ENCODE data around the gene HTD2.
"Not testable (repeated sequence)": the region's sequence is repeated elsewhere in the genome, so short reads cannot be mapped to it uniquely, and the experiment has no call there.

HTD2 gene

GRCh38 chr3:58329922-58330413, 23.6 kb downstream of the HTD2 start:
- H3K27ac ChIP-seq = no peak overlapping the region
- no peak for DNase-seq (ENCODE audit: low read depth, low spot score)

- no peak for DNase-seq (ENCODE audit: low read depth, low spot score)
- no peak overlapping the region for H3K27ac ChIP-seq
Observed at GRCh38 chr3:58331593-58332152, 25.4 kb downstream of the HTD2 start.

- H3K27ac ChIP-seq = peak within 1 kb of the TSS; percentile 97
- no peak for DNase-seq (ENCODE audit: low read depth, low spot score)
Observed at GRCh38 chr3:58332575-58333188, 26.4 kb downstream of the HTD2 start, which contains the start of gene PXK. PXK (plus strand) TSS chr3:58332892; CDS start chr3:58332989, 97 bp downstream.

- peak overlapping the region; percentile 97 for H3K27ac ChIP-seq
- DNase-seq (ENCODE audit: low read depth, low spot score) = no peak
Observed at GRCh38 chr3:58333206-58334012, 27.1 kb downstream of the HTD2 start.

GRCh38 chr3:58334013-58334321, 27.6 kb downstream of the HTD2 start:
- H3K27ac ChIP-seq = peak overlapping the region; percentile 97
- no peak for DNase-seq (ENCODE audit: low read depth, low spot score)

GRCh38 chr3:58334506-58334884, 28.2 kb downstream of the HTD2 start:
- H3K27ac ChIP-seq = peak overlapping the region; percentile 97
- no peak for DNase-seq (ENCODE audit: low read depth, low spot score)

GRCh38 chr3:58335652-58335947, 29.3 kb downstream of the HTD2 start:
- H3K27ac ChIP-seq = peak overlapping the region; percentile 97
- DNase-seq (ENCODE audit: low read depth, low spot score) = no peak

GRCh38 chr3:58336135-58336882, 30.0 kb downstream of the HTD2 start:
- peak overlapping the region; percentile 97 for H3K27ac ChIP-seq
- no peak for DNase-seq (ENCODE audit: low read depth, low spot score)

GRCh38 chr3:58337190-58337589, 30.9 kb downstream of the HTD2 start:
- no peak for DNase-seq (ENCODE audit: low read depth, low spot score)
- H3K27ac ChIP-seq = no peak overlapping the region

GRCh38 chr3:58339146-58339545, 32.8 kb downstream of the HTD2 start:
- DNase-seq (ENCODE audit: low read depth, low spot score) = not testable (repeated sequence)

GRCh38 chr3:58340594-58341244, 34.4 kb downstream of the HTD2 start:
- no peak for DNase-seq (ENCODE audit: low read depth, low spot score)
- H3K27ac ChIP-seq = no peak overlapping the region

More at GRCh38 chr3:58339146-58339545, 32.8 kb downstream of the HTD2 start:
- H3K27ac ChIP-seq = not testable (repeated sequence)

- H3K27ac ChIP-seq = no peak overlapping the region
- no peak for DNase-seq (ENCODE audit: low read depth, low spot score)
Observed at GRCh38 chr3:58341376-58341775, 35.1 kb downstream of the HTD2 start.

- H3K27ac ChIP-seq = no peak overlapping the region
- no peak for DNase-seq (ENCODE audit: low read depth, low spot score)
Observed at GRCh38 chr3:58342676-58343075, 36.4 kb downstream of the HTD2 start.

GRCh38 chr3:58345457-58345856, 39.1 kb downstream of the HTD2 start:
- no peak for DNase-seq (ENCODE audit: low read depth, low spot score)
- H3K27ac ChIP-seq = no peak overlapping the region

GRCh38 chr3:58346368-58346767, 40.0 kb downstream of the HTD2 start:
- DNase-seq (ENCODE audit: low read depth, low spot score) = no peak
- no peak overlapping the region for H3K27ac ChIP-seq

- no peak overlapping the region for H3K27ac ChIP-seq
- DNase-seq (ENCODE audit: low read depth, low spot score) = no peak
Observed at GRCh38 chr3:58347984-58348383, 41.7 kb downstream of the HTD2 start.

- no peak for DNase-seq (ENCODE audit: low read depth, low spot score)
- H3K27ac ChIP-seq = no peak overlapping the region
Observed at GRCh38 chr3:58349792-58350626, 43.7 kb downstream of the HTD2 start.

GRCh38 chr3:58350627-58351013, 44.3 kb downstream of the HTD2 start:
- no peak for DNase-seq (ENCODE audit: low read depth, low spot score)

GRCh38 chr3:58351920-58352319, 45.6 kb downstream of the HTD2 start:
- H3K27ac ChIP-seq = no peak overlapping the region
- no peak for DNase-seq (ENCODE audit: low read depth, low spot score)

More at GRCh38 chr3:58350627-58351013, 44.3 kb downstream of the HTD2 start:
- H3K27ac ChIP-seq = no peak overlapping the region

Data from epithelial cell of prostate (primary cell).